PFSK-1 (cell line): ENCODE data around the gene PCNT.

ENCODE experiments used
- FOXP2 ChIP-seq: optimal IDR thresholded peaks from 2 replicates; pipeline ENCODE3; 2011; ENCODE audit warnings: borderline replicate concordance, control low read depth, inconsistent platforms; ENCODE audit not compliant: insufficient read depth; ENCODE audit errors: extremely low read length, extremely low read depth
- POLR2AphosphoS5 ChIP-seq: IDR thresholded peaks from 2 replicates; pipeline ENCODE4 v1.6.1; 2012; ENCODE audit warnings: low read depth, mild to moderate bottlenecking, control low read depth, low read length, moderate library complexity
- SIN3A ChIP-seq: IDR thresholded peaks from 2 replicates; pipeline ENCODE4 v1.6.1; 2012; ENCODE audit warnings: mild to moderate bottlenecking, low read length, moderate library complexity, borderline replicate concordance; ENCODE audit not compliant: insufficient read depth
- TAF1 ChIP-seq: IDR thresholded peaks from 2 replicates; pipeline ENCODE4 v1.6.1; 2012; ENCODE audit warnings: low read length, control low read depth, borderline replicate concordance; ENCODE audit not compliant: insufficient read depth
- TF ChIP-seq, protein P1 (sequence below), 2 experiments: IDR thresholded peaks; 2 replicates each; pipeline versions ENCODE4 v1.6.1 to v1.8.0; 2011 to 2012; ENCODE audit warnings: low read depth in 2 of 2, low read length in 2 of 2, control low read depth in 1 of 2, inconsistent platforms in 1 of 2, mild to moderate bottlenecking in 1 of 2, moderate library complexity in 1 of 2; ENCODE audit not compliant: insufficient read depth in 1 of 2

DNA sequence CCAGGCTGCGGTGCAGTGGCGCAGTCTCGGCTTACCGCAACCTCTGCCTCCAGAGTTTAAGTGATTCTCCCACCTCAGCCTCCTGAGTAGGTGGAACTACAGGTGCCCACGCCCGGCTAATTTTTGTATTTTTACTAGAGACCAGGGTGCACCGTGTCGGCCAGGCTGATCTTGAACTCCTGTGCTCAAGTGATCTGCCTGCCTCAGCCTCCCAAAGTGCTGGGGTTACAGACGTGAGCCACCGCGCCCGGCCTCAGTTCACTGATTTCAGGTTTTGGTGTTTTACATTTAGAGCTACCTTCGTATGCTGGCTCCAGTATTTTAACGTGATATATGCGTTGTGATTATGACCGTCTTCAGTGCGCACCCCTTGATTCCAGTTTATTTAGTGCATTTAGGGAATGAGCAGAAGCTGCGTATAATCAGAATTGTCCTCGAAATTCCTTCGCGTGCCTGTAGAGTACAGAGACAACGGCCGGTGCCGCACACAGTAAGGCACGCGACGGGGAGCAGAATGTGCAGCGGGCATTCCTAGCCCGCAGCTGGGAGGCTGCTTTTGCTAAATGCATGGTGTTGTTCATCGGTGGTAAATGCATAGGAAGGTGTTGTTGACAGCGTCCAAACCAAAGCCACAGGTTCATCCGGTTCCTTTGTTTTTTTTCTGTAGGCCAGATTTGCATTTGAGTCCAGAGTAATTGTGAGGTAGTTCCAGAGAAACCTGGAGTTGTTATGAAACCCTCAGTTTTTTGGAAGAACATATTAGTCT is 85.9 kb downstream of the PCNT start:
- TF ChIP-seq POLR2AphosphoS5 (no peak), SIN3A (no peak), TAF1 (no peak), FOXP2 (no peak)
- TF ChIP-seq, protein P1, sequence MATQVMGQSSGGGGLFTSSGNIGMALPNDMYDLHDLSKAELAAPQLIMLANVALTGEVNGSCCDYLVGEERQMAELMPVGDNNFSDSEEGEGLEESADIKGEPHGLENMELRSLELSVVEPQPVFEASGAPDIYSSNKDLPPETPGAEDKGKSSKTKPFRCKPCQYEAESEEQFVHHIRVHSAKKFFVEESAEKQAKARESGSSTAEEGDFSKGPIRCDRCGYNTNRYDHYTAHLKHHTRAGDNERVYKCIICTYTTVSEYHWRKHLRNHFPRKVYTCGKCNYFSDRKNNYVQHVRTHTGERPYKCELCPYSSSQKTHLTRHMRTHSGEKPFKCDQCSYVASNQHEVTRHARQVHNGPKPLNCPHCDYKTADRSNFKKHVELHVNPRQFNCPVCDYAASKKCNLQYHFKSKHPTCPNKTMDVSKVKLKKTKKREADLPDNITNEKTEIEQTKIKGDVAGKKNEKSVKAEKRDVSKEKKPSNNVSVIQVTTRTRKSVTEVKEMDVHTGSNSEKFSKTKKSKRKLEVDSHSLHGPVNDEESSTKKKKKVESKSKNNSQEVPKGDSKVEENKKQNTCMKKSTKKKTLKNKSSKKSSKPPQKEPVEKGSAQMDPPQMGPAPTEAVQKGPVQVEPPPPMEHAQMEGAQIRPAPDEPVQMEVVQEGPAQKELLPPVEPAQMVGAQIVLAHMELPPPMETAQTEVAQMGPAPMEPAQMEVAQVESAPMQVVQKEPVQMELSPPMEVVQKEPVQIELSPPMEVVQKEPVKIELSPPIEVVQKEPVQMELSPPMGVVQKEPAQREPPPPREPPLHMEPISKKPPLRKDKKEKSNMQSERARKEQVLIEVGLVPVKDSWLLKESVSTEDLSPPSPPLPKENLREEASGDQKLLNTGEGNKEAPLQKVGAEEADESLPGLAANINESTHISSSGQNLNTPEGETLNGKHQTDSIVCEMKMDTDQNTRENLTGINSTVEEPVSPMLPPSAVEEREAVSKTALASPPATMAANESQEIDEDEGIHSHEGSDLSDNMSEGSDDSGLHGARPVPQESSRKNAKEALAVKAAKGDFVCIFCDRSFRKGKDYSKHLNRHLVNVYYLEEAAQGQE (IDR thresholded peaks at IDR 0.05; ENCODE audit: insufficient read depth in 1 of 2, low read depth in 2 of 2, low read length in 2 of 2) = no peak
